Heart left ventricle (tissue), 13 donors: ENCODE data around the gene KCNQ1.

Experiments used
- POLR2A ChIP-seq, 2 donors: fragments of 450-650 bp; IDR thresholded peaks; one replicate each; pipeline ENCODE4 v1.6.1; 2017; ENCODE audit warnings: antibody characterized with exemption in 2 of 2, mild to moderate bottlenecking in 2 of 2, moderate library complexity in 2 of 2
- TF ChIP-seq, protein P1 (sequence below), 12 donors: fragments of 200-600 bp; sonication (generic) in 4 of 12; IDR thresholded peaks; one replicate each; pipeline versions ENCODE4 v1.5.0 to v1.8.0; 2018 to 2022; ENCODE audit warnings: antibody characterized with exemption in 12 of 12, mild to moderate bottlenecking in 5 of 12
- donor health status: ischemic (EF 13 %, LVEDD 7.1; RV severe dilation, severe dysfunction).
- donor health status: DM: no; HTN: yes; CAD: no.
- donor health status: DM: no; HTN: no; CAD: no.
- donor health status: ischemic (EF 25% LVEDD 6.9; RV normal size, moderate dysfunction).
- donor health status: ischemic (EF 25% LVEDD 5.7; RV mildly dilated, moderate dysfunction).
- donor health status: ischemic (EF 35%, LVEDD 5.7; RV mildly dilated, moderate dysfunction).
- donor health status: nonischemic (EF 11% LVEDD 7.7; RV severe dilation, severe dysfunction).
- donor health status: DM: yes; HTN: yes; CAD: no.
- donor health status: PGD.
- donor health status: ischemic (EF 29% LVEDD 5.4; RV normal size, mild dysfunction).
- donor health status: nonischemic (EF 23%, LVEDD 6.1; RV moderate dilation, normal function).

DNA sequence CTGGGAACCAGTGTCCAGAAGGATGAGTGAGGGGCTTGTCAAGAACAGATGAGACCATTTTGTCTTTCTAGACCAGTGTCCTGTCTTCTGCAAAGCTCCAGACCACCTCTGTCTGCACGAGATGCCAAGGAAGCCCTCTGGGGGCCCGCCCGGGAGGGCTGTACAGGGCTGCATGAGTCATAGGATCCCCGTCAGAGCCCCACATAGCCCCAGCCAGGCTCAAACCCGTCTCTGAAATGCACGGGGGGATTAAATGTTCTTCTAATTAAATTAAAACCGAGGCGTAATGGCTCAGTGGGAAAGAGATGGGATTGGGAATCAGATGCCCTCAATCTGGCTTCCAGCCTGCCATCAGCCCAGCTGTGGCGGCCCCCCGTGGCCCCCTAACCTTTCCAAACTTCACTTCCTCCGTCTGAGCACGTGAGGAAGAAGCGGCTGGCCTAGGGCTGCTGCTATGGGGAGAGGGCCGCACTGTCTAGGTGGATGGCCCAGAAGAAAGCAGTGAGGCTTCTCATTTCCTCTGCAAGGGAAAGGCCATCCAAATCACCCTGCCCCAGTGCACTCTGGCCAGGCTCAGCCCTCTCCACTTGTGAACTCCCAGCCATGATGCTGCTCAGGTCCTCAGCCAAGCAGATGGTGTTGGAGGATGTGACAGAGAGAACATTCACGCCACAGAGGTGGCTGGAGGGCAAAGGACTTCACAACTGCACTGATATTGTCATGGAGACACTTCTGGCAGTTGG is 222.2 kb downstream of the KCNQ1 start:
- TF ChIP-seq, protein P1, sequence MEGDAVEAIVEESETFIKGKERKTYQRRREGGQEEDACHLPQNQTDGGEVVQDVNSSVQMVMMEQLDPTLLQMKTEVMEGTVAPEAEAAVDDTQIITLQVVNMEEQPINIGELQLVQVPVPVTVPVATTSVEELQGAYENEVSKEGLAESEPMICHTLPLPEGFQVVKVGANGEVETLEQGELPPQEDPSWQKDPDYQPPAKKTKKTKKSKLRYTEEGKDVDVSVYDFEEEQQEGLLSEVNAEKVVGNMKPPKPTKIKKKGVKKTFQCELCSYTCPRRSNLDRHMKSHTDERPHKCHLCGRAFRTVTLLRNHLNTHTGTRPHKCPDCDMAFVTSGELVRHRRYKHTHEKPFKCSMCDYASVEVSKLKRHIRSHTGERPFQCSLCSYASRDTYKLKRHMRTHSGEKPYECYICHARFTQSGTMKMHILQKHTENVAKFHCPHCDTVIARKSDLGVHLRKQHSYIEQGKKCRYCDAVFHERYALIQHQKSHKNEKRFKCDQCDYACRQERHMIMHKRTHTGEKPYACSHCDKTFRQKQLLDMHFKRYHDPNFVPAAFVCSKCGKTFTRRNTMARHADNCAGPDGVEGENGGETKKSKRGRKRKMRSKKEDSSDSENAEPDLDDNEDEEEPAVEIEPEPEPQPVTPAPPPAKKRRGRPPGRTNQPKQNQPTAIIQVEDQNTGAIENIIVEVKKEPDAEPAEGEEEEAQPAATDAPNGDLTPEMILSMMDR (IDR thresholded peaks at IDR 0.05) = no peak
- no peak for TF ChIP-seq POLR2A (IDR thresholded peaks at IDR 0.05)
